Upper lobe of left lung (tissue), 6 donors: ENCODE results near the gene TCF21. TPM values are rescaled to one million over a fixed set of nuclear protein-coding genes. Genes with fewer than 3 reads are reported as not detected.
A peak's percentile ranks its signal among the peaks of the same experiment; 100 is the strongest.

Experiments used
- ATAC-seq, 2 donors: fragments of 200-7000 bp; cut with Tn5 transposase; one replicate each; pipeline ENCODE4 v1.9.1; 2022; ENCODE audit warnings: mild to moderate bottlenecking in 2 of 2, moderate library complexity in 2 of 2; ENCODE audit not compliant: low FRiP score in 2 of 2
- DNase-seq, 2 donors: peaks; one replicate each; pipeline ENCODE4 v3.0.0-alpha.2; 2019 to 2020
- H3K27ac ChIP-seq, 4 donors: fragments of 200-600 bp; sonication (generic); one replicate each; pipeline ENCODE4 v1.5.1; 2016 to 2019
- H3K27me3 ChIP-seq, 4 donors: fragments of 200-600 bp; sonication (generic); one replicate each; pipeline ENCODE4 v1.5.1; 2017 to 2019
- H3K36me3 ChIP-seq, 4 donors: fragments of 200-600 bp; sonication (generic); one replicate each; pipeline ENCODE4 v1.5.1; 2016 to 2019
- H3K4me1 ChIP-seq, 4 donors: fragments of 200-600 bp; sonication (generic); one replicate each; pipeline ENCODE4 v1.5.1; 2018 to 2019
- H3K4me3 ChIP-seq, 4 donors: fragments of 200-600 bp; sonication (generic); one replicate each; pipeline ENCODE4 v1.5.1; 2017 to 2019; ENCODE audit warnings: mild to moderate bottlenecking in 2 of 4, moderate library complexity in 1 of 4
- H3K9me3 ChIP-seq, 4 donors: fragments of 200-600 bp; sonication (generic); one replicate each; pipeline ENCODE4 v1.5.1; 2018 to 2019
- EP300 ChIP-seq, 4 donors: sonication (generic); formaldehyde crosslinking; IDR thresholded peaks; one replicate each; pipeline ENCODE4 v1.5.1; 2017; ENCODE audit warnings: antibody characterized with exemption in 4 of 4, control low read depth in 2 of 4
- POLR2A ChIP-seq, 4 donors: fragments of 450-650 bp; IDR thresholded peaks; one replicate each; pipeline ENCODE4 v1.5.1; 2016 to 2017; ENCODE audit warnings: antibody characterized with exemption in 4 of 4, mild to moderate bottlenecking in 2 of 4
- POLR2AphosphoS5 ChIP-seq, 2 donors: sonication (generic); formaldehyde crosslinking; IDR thresholded peaks; one replicate each; pipeline ENCODE4 v1.5.1; 2017; ENCODE audit warnings: antibody characterized with exemption in 2 of 2
- WGBS, 2 donors: methylation state at CpG; one replicate each; pipeline ENCODE4 v1.1.5; 2017 to 2018; 5-methylcytosine and 5-hydroxymethylcytosine counted together
- total RNA-seq, 6 donors: library from RNA; depleted of rRNA in 4 of 6; stranded (reverse); fragments of >200 nt in 4 of 6; gene quantifications; one replicate each; pipeline versions ENCODE4 v1.1.0 to v1.2.1, GENCODE V29; 2016 to 2021
- TF ChIP-seq, protein P1 (sequence below), 6 experiments: fragments of 450-650 bp in 4 of 6; fragments of 200-600 bp in 2 of 6; sonication (generic) in 2 of 6; IDR thresholded peaks; one replicate each; pipeline ENCODE4 v1.5.1; 2016 to 2019; ENCODE audit warnings: antibody characterized with exemption in 6 of 6
- donor health status: DM: no; HTN: no; CAD: no; lungs with moderate emphysema.
- donor health status: DM: no; HTN: yes; CAD: no; lungs with severe emphysema.

The TCF21 gene
- 10 to 100 TPM; 13.8 to 68.6 (median 30.2) TPM for total RNA-seq

DNA sequence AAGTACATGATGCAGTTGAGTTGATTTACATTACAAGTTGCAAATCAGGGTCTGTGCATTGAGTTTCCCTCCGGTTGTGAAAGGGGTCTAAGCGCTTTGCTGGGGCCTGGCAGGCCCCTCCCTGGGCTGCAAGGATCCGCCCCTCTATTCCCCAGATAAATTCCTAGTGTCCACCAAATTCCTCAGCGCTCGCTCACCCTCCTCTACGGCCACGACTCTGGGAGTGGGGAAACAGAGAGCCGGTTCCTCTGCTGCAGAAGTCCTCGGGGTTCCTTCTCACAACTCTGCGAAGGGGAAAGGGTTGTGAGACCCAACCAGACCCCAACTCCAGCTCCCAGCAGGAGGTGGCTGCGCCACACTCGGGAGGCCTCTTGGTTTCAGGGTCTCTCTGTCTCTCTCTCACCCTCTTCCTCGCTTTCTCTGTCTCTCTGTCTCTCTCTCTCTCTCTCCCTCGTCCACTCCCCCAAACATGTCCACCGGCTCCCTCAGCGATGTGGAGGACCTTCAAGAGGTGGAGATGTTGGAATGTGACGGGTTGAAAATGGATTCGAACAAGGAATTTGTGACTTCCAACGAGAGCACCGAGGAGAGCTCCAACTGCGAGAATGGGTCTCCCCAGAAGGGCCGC, at the start of gene TCF21:
Gene TCF21 (plus strand): TSS at position 185 of the 628 bp plus-strand sequence. CDS start 285 bp downstream, at position 470.
- H3K4me1 ChIP-seq: peaks cover 11 to 19% (median 17%) of the 10 kb centered on the region in 4 donors
- peaks cover 0 to 4% (median 0%) of the 10 kb centered on the region in 4 donors for H3K36me3 ChIP-seq
- ATAC-seq (peak; percentile 68 to 72), DNase-seq (no peak)
- peak within 1 kb of the TSS; percentile 28 to 53 (median 41) for H3K4me3 ChIP-seq
- peak within 1 kb of the TSS; percentile 84 to 86 (median 84) for H3K27ac ChIP-seq
- no peak for TF ChIP-seq EP300 (IDR thresholded peaks at IDR 0.05)
- peak; percentile 49 to 63 for TF ChIP-seq POLR2AphosphoS5 (IDR thresholded peaks at IDR 0.05)
- TF ChIP-seq, protein P1, sequence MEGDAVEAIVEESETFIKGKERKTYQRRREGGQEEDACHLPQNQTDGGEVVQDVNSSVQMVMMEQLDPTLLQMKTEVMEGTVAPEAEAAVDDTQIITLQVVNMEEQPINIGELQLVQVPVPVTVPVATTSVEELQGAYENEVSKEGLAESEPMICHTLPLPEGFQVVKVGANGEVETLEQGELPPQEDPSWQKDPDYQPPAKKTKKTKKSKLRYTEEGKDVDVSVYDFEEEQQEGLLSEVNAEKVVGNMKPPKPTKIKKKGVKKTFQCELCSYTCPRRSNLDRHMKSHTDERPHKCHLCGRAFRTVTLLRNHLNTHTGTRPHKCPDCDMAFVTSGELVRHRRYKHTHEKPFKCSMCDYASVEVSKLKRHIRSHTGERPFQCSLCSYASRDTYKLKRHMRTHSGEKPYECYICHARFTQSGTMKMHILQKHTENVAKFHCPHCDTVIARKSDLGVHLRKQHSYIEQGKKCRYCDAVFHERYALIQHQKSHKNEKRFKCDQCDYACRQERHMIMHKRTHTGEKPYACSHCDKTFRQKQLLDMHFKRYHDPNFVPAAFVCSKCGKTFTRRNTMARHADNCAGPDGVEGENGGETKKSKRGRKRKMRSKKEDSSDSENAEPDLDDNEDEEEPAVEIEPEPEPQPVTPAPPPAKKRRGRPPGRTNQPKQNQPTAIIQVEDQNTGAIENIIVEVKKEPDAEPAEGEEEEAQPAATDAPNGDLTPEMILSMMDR (IDR thresholded peaks at IDR 0.05): no peak
- TF ChIP-seq POLR2A (IDR thresholded peaks at IDR 0.05): peak in 2 of 4 donors; percentile 56 to 60
- 14 to 15% methylated on average over 15 to 22 of the region's 22 CpGs for WGBS, 2 donors
- H3K27me3 ChIP-seq: peaks cover 0 to 43% (median 14%) of the 10 kb centered on the region in 4 donors
- no peaks in the 10 kb centered on the region for H3K9me3 ChIP-seq

GRCh38 chr6:133841176-133841575, 47.7 kb upstream of the TCF21 start:
- TF ChIP-seq POLR2AphosphoS5 (IDR thresholded peaks at IDR 0.05): no peak
- no peak for DNase-seq
- no peak for ATAC-seq
- Histone ChIP-seq H3K4me1 (peaks cover 0 to 5% (median 0%) of the 10 kb centered on the region in 4 donors), H3K27ac (no peak overlapping the region), H3K27me3 (peaks cover 0 to 5% (median 0%) of the 10 kb centered on the region in 4 donors), H3K4me3 (no peak overlapping the region), H3K36me3 (no peaks in the 10 kb centered on the region), H3K9me3 (no peaks in the 10 kb centered on the region)
- WGBS, 2 donors: 38 to 50% methylated on average over 3 of the region's 3 CpGs

DNA sequence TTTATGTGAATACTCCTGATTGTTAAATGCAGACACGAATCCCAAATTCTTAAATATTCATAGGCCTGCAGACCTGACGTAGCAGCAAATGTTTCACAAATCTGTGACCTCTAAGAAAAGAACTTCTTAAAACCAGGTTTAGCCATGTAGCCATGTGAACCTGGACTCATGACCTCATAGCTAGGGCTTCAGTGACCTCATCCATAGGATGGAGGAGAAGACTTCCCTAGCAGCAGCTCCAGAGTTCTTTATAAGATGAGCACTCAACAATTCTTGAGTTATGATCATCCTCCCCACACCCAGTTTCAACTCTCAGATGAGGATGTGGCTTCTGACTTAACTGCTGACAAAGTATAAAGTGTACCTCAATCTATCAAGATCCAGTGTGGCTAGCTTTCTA, 45.8 kb upstream of the TCF21 start:
- ATAC-seq: no peak

DNA sequence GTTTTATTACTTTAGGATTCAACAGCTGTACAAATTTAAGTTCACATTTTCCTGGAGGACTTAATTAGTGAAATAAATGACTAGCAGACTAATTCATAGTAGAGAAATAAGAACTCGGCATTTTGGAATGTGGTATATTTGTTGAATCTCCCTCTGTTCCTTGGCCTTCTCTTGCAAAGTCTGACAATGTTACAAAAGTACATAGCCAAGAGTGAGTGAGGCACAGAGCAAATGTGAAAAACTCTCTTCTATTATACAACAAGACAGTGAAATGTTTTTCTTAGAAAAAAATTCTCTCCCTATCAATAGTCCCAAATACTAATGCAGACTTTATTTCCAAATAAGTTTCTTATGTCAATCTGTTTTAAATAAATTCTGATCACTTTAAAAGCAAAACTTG, 44.2 kb upstream of the TCF21 start:
- H3K36me3 ChIP-seq: no peaks in the 10 kb centered on the region
- no peaks in the 10 kb centered on the region for H3K9me3 ChIP-seq

More for the DNA sequence above, 45.8 kb upstream of the TCF21 start:
- H3K27ac ChIP-seq: no peak overlapping the region
- H3K36me3 ChIP-seq: no peaks in the 10 kb centered on the region
- no peak overlapping the region for H3K4me3 ChIP-seq
- H3K9me3 ChIP-seq: no peaks in the 10 kb centered on the region
- no peaks in the 10 kb centered on the region for H3K27me3 ChIP-seq
- H3K4me1 ChIP-seq: peaks cover 0 to 1% (median 0%) of the 10 kb centered on the region in 4 donors
- WGBS, 2 donors: 89 to 96% methylated on average over 2 of the region's 2 CpGs
- TF ChIP-seq, protein P1 (IDR thresholded peaks at IDR 0.05): no peak
- no peak for TF ChIP-seq POLR2AphosphoS5 (IDR thresholded peaks at IDR 0.05)
- no peak for TF ChIP-seq EP300 (IDR thresholded peaks at IDR 0.05)
- no peak for TF ChIP-seq POLR2A (IDR thresholded peaks at IDR 0.05)
- DNase-seq: no peak

GRCh38 chr6:133854041-133854363, 34.9 kb upstream of the TCF21 start:
- 26 to 38% methylated on average over 12 of the region's 12 CpGs for WGBS, 2 donors
- H3K4me3 ChIP-seq: no peak overlapping the region
- no peak for ATAC-seq
- TF ChIP-seq POLR2A (IDR thresholded peaks at IDR 0.05): no peak
- no peak for TF ChIP-seq EP300 (IDR thresholded peaks at IDR 0.05)
- TF ChIP-seq POLR2AphosphoS5 (IDR thresholded peaks at IDR 0.05): no peak
- TF ChIP-seq, protein P1 (IDR thresholded peaks at IDR 0.05): no peak
- no peak overlapping the region for H3K27ac ChIP-seq
- DNase-seq: no peak
- peaks cover 0 to 16% (median 6%) of the 10 kb centered on the region in 4 donors for H3K27me3 ChIP-seq
- no peaks in the 10 kb centered on the region for H3K9me3 ChIP-seq
- peaks cover 0 to 4% (median 0%) of the 10 kb centered on the region in 4 donors for H3K4me1 ChIP-seq
- H3K36me3 ChIP-seq: no peaks in the 10 kb centered on the region

More for the DNA sequence above, 44.2 kb upstream of the TCF21 start:
- no peak overlapping the region for H3K4me3 ChIP-seq
- ATAC-seq: no peak
- TF ChIP-seq, protein P1 (IDR thresholded peaks at IDR 0.05): no peak
- TF ChIP-seq POLR2A (IDR thresholded peaks at IDR 0.05): no peak
- TF ChIP-seq POLR2AphosphoS5 (IDR thresholded peaks at IDR 0.05): no peak
- no peak for TF ChIP-seq EP300 (IDR thresholded peaks at IDR 0.05)
- no peak for DNase-seq
- H3K4me1 ChIP-seq: no peaks in the 10 kb centered on the region
- no peak overlapping the region for H3K27ac ChIP-seq
- WGBS, 2 donors: 64 to 67% methylated on average over 1 of the region's 1 CpG
- H3K27me3 ChIP-seq: no peaks in the 10 kb centered on the region
